Measurements from ENCODE around the gene TLR8. TPM values are rescaled to one million over a fixed set of nuclear protein-coding genes. Genes with fewer than 3 reads are reported as not detected.

Gene TLR8
- total RNA-seq = 3.7 TPM
- polyA plus RNA-seq = 0.78 TPM
- long read RNA-seq, donor 1, full-length matches to known transcripts = 1 of 1 reads
- long read RNA-seq, donor 1, partial matches to known transcripts = 0 of 1 reads
- long read RNA-seq, donor 1, other reads (novel, unspliced or antisense) = 0 of 1 reads
- long read RNA-seq, donor 2, full-length matches to known transcripts = 2 of 2 reads
- long read RNA-seq, donor 2, partial matches to known transcripts = 0 of 2 reads
- long read RNA-seq, donor 2, other reads (novel, unspliced or antisense) = 0 of 2 reads
- long read RNA-seq, donor 3 = 0 reads
- long read RNA-seq, donor 4 = 0 reads
- long read RNA-seq, donor 5, full-length matches to known transcripts = 1 of 1 reads
- long read RNA-seq, donor 5, partial matches to known transcripts = 0 of 1 reads
- long read RNA-seq, donor 5, other reads (novel, unspliced or antisense) = 0 of 1 reads
- long read RNA-seq, donor 6 = 0 reads
- long read RNA-seq, donor 7 = 0 reads
- long read RNA-seq, donor 8 = 0 reads
- long read RNA-seq, donor 9 = 0 reads
- long read RNA-seq, donor 10, full-length matches to known transcripts = 1 of 1 reads
- long read RNA-seq, donor 10, partial matches to known transcripts = 0 of 1 reads
- long read RNA-seq, donor 10, other reads (novel, unspliced or antisense) = 0 of 1 reads

DNA sequence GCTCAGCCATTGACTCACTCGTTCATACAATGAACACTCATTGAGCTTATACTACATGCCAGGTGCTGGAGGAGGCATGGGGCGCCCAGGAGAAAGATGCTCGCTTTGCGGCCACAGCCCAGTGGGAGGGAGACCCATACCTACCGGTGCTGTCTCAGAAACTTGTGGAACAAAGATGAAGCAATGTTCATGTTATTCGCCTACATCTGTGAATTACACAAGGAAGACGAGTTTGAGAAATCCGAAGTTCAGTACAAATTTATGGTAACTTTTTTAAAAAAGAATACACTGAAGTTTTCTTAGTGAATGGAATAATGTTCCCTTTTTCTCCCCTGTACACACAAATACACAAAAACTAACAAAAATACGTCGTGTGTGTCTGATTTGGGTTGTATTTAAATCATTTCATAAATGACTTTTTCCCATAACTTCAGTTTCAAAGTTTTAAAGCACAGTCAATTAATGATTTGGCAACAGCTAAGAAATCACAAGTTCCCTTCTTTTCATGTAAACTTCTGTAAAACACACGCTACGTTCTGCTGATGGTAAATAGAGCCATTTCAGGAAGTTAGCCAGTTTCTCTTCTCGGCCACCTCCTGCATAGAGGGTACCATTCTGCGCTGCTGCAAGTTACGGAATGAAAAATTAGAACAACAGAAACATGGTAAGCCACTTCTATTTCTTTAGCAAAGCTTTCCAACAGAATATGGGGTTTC lies at the start of gene TLR8:
TSS of gene TLR8 (plus strand) at position 575 of the 716 bp plus-strand sequence. CDS start at position 662, 87 bp downstream.
- H3K4me1 ChIP-seq (ENCODE audit: control insufficient read depth in 2 of 2, insufficient read depth in 2 of 2, low read length in 2 of 2) = peaks cover 5 to 30% of the 10 kb centered on the region in 2 donors
- H3K4me3 ChIP-seq (ENCODE audit: low read length in 2 of 2) = no peak within 1 kb of the TSS
- no peaks in the 10 kb centered on the region for H3K27me3 ChIP-seq (ENCODE audit: control insufficient read depth in 2 of 2, insufficient read depth in 1 of 2, low read length in 1 of 2)
- WGBS = 95% methylated on average over 15 of the region's 15 CpGs
- no peak for DNase-seq (ENCODE audit: low read depth in 6 of 9, low spot score in 9 of 9)
- H3K36me3 ChIP-seq (ENCODE audit: control insufficient read depth in 2 of 2, insufficient read depth in 2 of 2, low read length in 1 of 2) = no peaks in the 10 kb centered on the region
- no peaks in the 10 kb centered on the region for H3K9me3 ChIP-seq (ENCODE audit: control insufficient read depth in 2 of 2, insufficient read depth in 1 of 2, low read length in 1 of 2)
- H3K27ac ChIP-seq (ENCODE audit: low read depth in 1 of 2, low read length in 1 of 2) = no peak within 1 kb of the TSS

DNA sequence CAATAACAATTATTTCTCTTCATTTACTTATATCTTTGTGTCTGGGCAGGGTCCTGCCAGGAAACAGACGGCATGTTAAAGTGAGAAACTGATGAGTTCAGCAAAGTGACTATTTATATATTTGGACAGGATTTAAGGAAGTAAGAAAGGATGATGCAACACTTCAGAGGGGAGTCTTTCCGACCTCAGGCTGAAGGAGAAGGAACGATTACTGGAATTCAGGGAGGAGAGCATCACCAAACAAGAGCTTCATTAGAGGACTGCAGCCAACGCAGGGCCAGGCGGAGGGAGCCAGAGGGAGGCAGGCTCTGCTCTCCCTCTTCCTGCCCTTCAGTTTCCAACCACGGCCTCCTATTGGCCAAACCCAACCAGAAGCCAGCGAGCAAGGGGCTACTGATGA lies 41.1 kb upstream of the TLR8 start:
- no peak for DNase-seq (ENCODE audit: low read depth in 6 of 9, low spot score in 9 of 9)
- Histone ChIP-seq H3K9me3 (ENCODE audit: control insufficient read depth in 2 of 2, insufficient read depth in 1 of 2, low read length in 1 of 2) (peaks cover 0 to 10% of the 10 kb centered on the region in 2 donors), H3K4me3 (ENCODE audit: low read length in 2 of 2) (no peak overlapping the region), H3K27me3 (ENCODE audit: control insufficient read depth in 2 of 2, insufficient read depth in 1 of 2, low read length in 1 of 2) (no peaks in the 10 kb centered on the region), H3K4me1 (ENCODE audit: control insufficient read depth in 2 of 2, insufficient read depth in 2 of 2, low read length in 2 of 2) (peaks cover 2 to 6% of the 10 kb centered on the region in 2 donors), H3K36me3 (ENCODE audit: control insufficient read depth in 2 of 2, insufficient read depth in 2 of 2, low read length in 1 of 2) (no peaks in the 10 kb centered on the region), H3K27ac (ENCODE audit: low read depth in 1 of 2, low read length in 1 of 2) (no peak overlapping the region)
- WGBS = 90% methylated on average over 7 of the region's 7 CpGs

DNA sequence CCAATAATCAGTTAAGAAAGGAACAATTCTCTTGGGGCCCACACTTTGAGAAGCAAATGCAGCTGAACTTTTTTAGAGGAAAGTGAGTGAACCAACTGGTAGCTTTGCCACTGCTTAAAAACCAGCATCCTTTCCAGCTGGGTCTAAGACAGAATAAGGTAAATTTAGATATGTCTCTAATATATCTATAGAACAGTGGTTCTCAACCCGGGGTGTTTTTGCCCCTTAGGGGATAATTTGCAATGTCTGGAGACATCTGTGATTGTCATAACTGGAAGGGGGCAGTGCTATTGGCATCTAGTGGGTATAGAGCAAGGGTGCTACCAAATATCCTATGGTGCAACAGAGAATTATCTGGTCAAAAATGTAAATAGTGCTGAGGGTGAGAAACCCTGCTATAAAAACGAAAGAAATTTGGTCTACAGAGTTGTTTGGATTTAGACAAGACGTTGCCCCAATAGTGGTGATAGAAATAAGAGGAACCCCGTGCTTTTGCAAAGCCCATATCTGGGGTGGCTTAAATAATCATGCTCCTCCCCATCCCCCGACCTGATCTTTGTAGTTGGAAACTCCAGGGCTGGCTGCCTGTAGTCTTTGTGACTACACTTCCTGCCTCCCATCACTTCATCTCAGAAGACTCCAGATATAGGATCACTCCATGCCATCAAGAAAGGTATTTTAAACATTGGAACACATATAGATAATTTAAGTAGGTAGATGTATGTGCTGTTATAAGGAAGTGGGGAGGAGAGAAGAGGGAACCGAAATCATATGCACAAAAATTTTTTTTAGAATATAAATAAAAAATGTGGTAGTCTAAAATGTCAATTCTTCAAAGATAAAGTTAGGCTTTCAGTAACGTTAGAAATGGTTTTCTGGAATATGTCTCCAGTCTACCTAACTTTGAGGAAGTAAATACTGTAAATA lies 39.7 kb upstream of the TLR8 start, which contains the start of gene TLR7:
TSS of gene TLR7 (plus strand) at position 622 of the 927 bp plus-strand sequence. CDS start 507 bp downstream, outside the sequence.
- Histone ChIP-seq H3K4me3 (ENCODE audit: low read length in 2 of 2) (no peak within 1 kb of the TSS), H3K9me3 (ENCODE audit: control insufficient read depth in 2 of 2, insufficient read depth in 1 of 2, low read length in 1 of 2) (peaks cover 0 to 10% of the 10 kb centered on the region in 2 donors), H3K27ac (ENCODE audit: low read depth in 1 of 2, low read length in 1 of 2) (peak within 1 kb of the TSS in 1 of 2 donors; percentile 14), H3K27me3 (ENCODE audit: control insufficient read depth in 2 of 2, insufficient read depth in 1 of 2, low read length in 1 of 2) (no peaks in the 10 kb centered on the region), H3K4me1 (ENCODE audit: control insufficient read depth in 2 of 2, insufficient read depth in 2 of 2, low read length in 2 of 2) (peaks cover 2 to 6% of the 10 kb centered on the region in 2 donors), H3K36me3 (ENCODE audit: control insufficient read depth in 2 of 2, insufficient read depth in 2 of 2, low read length in 1 of 2) (no peaks in the 10 kb centered on the region)
- 64% methylated on average over 7 of the region's 7 CpGs for WGBS
- DNase-seq (ENCODE audit: low read depth in 6 of 9, low spot score in 9 of 9) = peak in 1 of 9 donors; percentile 40

DNA sequence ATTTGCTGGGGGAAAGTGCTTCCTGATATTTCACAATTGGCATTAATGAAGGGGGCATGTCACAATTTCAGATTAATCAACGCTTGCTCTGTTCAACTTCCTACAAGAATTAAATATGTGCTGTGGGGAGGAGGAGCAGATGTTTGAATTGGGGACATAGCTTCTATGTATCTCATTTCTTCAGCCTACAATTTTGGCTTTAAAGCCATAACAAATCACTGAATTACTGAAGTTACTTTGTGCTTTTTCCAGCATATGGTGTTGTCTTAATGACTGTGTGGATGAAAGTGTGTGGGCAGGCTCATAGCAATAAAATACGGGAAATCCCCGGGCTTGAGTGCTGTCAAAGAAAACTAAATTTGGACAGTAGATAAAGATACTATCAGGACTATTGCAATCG lies 38.7 kb upstream of the TLR8 start:
- Histone ChIP-seq H3K9me3 (ENCODE audit: control insufficient read depth in 2 of 2, insufficient read depth in 1 of 2, low read length in 1 of 2) (peaks cover 0 to 10% of the 10 kb centered on the region in 2 donors), H3K27ac (ENCODE audit: low read depth in 1 of 2, low read length in 1 of 2) (peak overlapping the region in 1 of 2 donors; percentile 14), H3K4me1 (ENCODE audit: control insufficient read depth in 2 of 2, insufficient read depth in 2 of 2, low read length in 2 of 2) (peaks cover 2 to 6% of the 10 kb centered on the region in 2 donors), H3K4me3 (ENCODE audit: low read length in 2 of 2) (no peak overlapping the region), H3K36me3 (ENCODE audit: control insufficient read depth in 2 of 2, insufficient read depth in 2 of 2, low read length in 1 of 2) (no peaks in the 10 kb centered on the region), H3K27me3 (ENCODE audit: control insufficient read depth in 2 of 2, insufficient read depth in 1 of 2, low read length in 1 of 2) (no peaks in the 10 kb centered on the region)
- WGBS = 79% methylated on average over 4 of the region's 4 CpGs
- DNase-seq (ENCODE audit: low read depth in 6 of 9, low spot score in 9 of 9) = no peak

DNA sequence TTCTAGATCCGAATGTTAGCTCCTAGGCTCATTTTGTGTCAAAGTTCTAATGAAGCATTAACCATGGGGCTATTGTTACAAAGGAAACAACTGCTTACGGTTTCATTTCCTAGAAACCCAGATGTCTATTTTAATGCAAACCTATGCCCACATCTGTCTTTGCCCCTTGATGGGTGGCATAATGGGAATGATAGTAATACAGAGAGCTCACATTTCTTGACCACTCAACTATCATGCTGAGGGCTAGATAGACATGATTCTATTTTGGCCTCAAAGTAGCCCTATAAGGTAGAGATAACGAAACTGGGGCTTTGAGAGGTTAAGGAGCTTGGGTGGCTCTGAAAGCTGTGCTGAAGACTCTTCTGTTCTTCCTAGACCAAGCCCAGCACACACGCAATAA lies 37.7 kb upstream of the TLR8 start:
- Histone ChIP-seq H3K27ac (ENCODE audit: low read depth in 1 of 2, low read length in 1 of 2) (no peak overlapping the region), H3K36me3 (ENCODE audit: control insufficient read depth in 2 of 2, insufficient read depth in 2 of 2, low read length in 1 of 2) (no peaks in the 10 kb centered on the region), H3K4me1 (ENCODE audit: control insufficient read depth in 2 of 2, insufficient read depth in 2 of 2, low read length in 2 of 2) (peaks cover 2 to 6% of the 10 kb centered on the region in 2 donors), H3K27me3 (ENCODE audit: control insufficient read depth in 2 of 2, insufficient read depth in 1 of 2, low read length in 1 of 2) (no peaks in the 10 kb centered on the region), H3K4me3 (ENCODE audit: low read length in 2 of 2) (no peak overlapping the region), H3K9me3 (ENCODE audit: control insufficient read depth in 2 of 2, insufficient read depth in 1 of 2, low read length in 1 of 2) (peaks cover 0 to 6% of the 10 kb centered on the region in 2 donors)
- 82% methylated on average over 4 of the region's 4 CpGs for WGBS
- DNase-seq (ENCODE audit: low read depth in 6 of 9, low spot score in 9 of 9) = no peak

DNA sequence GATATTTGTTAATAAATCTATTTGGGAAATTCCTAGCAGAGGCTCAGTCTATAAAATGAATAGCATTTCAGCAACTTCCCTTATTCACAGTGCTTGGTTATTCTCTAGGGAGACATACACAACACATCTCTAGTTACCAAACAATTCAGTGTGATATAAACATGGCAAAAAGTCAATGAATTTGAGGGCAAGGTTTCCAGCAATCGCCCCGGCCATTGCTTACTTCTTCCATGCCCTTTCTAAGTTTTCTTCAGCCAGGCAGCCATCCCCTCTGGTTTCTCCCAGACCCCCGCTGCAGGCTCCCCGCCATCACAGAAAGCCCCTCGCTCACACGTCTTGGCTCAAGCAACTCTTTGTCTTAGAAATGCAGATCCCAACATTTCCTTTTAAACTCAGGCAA lies 35.2 kb upstream of the TLR8 start:
- 92% methylated on average over 6 of the region's 6 CpGs for WGBS
- DNase-seq (ENCODE audit: low read depth in 6 of 9, low spot score in 9 of 9) = no peak

DNA sequence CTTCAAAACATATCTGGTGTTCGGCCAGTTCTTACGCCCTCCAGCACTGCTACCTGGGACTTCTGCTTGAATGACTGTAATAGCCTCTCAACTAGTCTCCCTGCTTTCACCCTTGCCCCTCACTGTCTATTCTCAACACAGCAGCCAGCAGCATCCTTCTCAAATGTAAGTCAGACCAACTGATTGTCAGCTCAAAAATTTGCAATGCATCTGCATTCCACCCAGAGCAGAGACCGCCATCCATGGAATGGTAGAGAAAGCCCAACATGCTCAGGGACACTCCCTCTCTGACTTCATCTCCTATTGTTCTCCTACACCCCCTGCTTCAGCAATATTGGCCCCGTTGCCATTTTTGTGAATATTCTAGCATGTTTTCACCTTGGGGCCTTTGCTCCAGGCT lies 33.7 kb upstream of the TLR8 start:
- H3K27ac ChIP-seq (ENCODE audit: low read depth in 1 of 2, low read length in 1 of 2) = no peak overlapping the region
- H3K36me3 ChIP-seq (ENCODE audit: control insufficient read depth in 2 of 2, insufficient read depth in 2 of 2, low read length in 1 of 2) = no peaks in the 10 kb centered on the region
- no peaks in the 10 kb centered on the region for H3K9me3 ChIP-seq (ENCODE audit: control insufficient read depth in 2 of 2, insufficient read depth in 1 of 2, low read length in 1 of 2)
- H3K4me1 ChIP-seq (ENCODE audit: control insufficient read depth in 2 of 2, insufficient read depth in 2 of 2, low read length in 2 of 2) = peaks cover 0 to 3% of the 10 kb centered on the region in 2 donors
- DNase-seq (ENCODE audit: low read depth in 6 of 9, low spot score in 9 of 9) = no peak
- no peaks in the 10 kb centered on the region for H3K27me3 ChIP-seq (ENCODE audit: control insufficient read depth in 2 of 2, insufficient read depth in 1 of 2, low read length in 1 of 2)
- H3K4me3 ChIP-seq (ENCODE audit: low read length in 2 of 2) = no peak overlapping the region
- 97% methylated on average over 4 of the region's 4 CpGs for WGBS

More for the DNA sequence above, 35.2 kb upstream of the TLR8 start:
- no peak overlapping the region for H3K4me3 ChIP-seq (ENCODE audit: low read length in 2 of 2)
- H3K27me3 ChIP-seq (ENCODE audit: control insufficient read depth in 2 of 2, insufficient read depth in 1 of 2, low read length in 1 of 2) = no peaks in the 10 kb centered on the region
- H3K9me3 ChIP-seq (ENCODE audit: control insufficient read depth in 2 of 2, insufficient read depth in 1 of 2, low read length in 1 of 2) = no peaks in the 10 kb centered on the region
- H3K4me1 ChIP-seq (ENCODE audit: control insufficient read depth in 2 of 2, insufficient read depth in 2 of 2, low read length in 2 of 2) = peaks cover 2 to 3% of the 10 kb centered on the region in 2 donors
- H3K27ac ChIP-seq (ENCODE audit: low read depth in 1 of 2, low read length in 1 of 2) = no peak overlapping the region
- no peaks in the 10 kb centered on the region for H3K36me3 ChIP-seq (ENCODE audit: control insufficient read depth in 2 of 2, insufficient read depth in 2 of 2, low read length in 1 of 2)

DNA sequence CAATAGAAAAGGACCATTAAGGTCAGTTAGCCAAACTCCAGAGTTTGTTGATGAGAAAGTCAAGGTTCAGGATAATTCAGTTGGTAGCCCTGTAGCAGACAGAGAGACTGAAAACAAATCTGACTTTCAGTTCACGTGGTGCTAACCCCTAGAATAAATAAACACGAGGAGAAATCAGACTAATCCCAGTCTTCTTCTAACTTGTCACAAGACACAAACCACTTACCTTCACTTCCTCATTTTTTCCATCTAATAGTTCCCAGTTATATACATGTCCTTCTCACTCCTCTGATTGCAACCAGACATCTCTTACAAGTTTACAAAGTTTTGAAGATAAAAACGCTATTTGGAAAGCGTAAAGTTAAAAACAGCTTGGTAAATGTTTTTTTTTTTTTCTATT lies 31.8 kb upstream of the TLR8 start:
- H3K27ac ChIP-seq (ENCODE audit: low read depth in 1 of 2, low read length in 1 of 2) = no peak overlapping the region
- 52% methylated on average over 4 of the region's 4 CpGs for WGBS
- H3K9me3 ChIP-seq (ENCODE audit: control insufficient read depth in 2 of 2, insufficient read depth in 1 of 2, low read length in 1 of 2) = no peaks in the 10 kb centered on the region
- H3K27me3 ChIP-seq (ENCODE audit: control insufficient read depth in 2 of 2, insufficient read depth in 1 of 2, low read length in 1 of 2) = no peaks in the 10 kb centered on the region
- H3K4me3 ChIP-seq (ENCODE audit: low read length in 2 of 2) = no peak overlapping the region
- H3K36me3 ChIP-seq (ENCODE audit: control insufficient read depth in 2 of 2, insufficient read depth in 2 of 2, low read length in 1 of 2) = no peaks in the 10 kb centered on the region
- no peak for DNase-seq (ENCODE audit: low read depth in 6 of 9, low spot score in 9 of 9)
- no peaks in the 10 kb centered on the region for H3K4me1 ChIP-seq (ENCODE audit: control insufficient read depth in 2 of 2, insufficient read depth in 2 of 2, low read length in 2 of 2)
